Mesendoderm (in vitro differentiated cells): Measurements from ENCODE around the gene ZCCHC8.
"Not testable (repeated sequence)": the region's sequence is repeated elsewhere in the genome, so short reads cannot be mapped to it uniquely, and the experiment has no call there.

Source experiments
- DNase-seq: peaks from one replicate; pipeline ENCODE4 v3.0.0; 2013
- H2AK5ac ChIP-seq: 2 replicates; pipeline ENCODE4 v1.6.1; 2013; ENCODE audit warnings: low read length, inconsistent platforms
- H2BK120ac ChIP-seq: 2 replicates; pipeline ENCODE4 v1.6.1; 2013; ENCODE audit warnings: low read depth, mild to moderate bottlenecking, low read length, moderate library complexity, mixed read lengths
- H2BK15ac ChIP-seq: replicated peaks from 2 replicates; pipeline ENCODE4 v1.6.1; 2013; ENCODE audit warnings: low read depth, mild to moderate bottlenecking, moderate library complexity
- H2BK5ac ChIP-seq: 2 replicates; pipeline ENCODE4 v1.6.1; 2013; ENCODE audit warnings: low read length, inconsistent platforms
- H3K18ac ChIP-seq: 2 replicates; pipeline ENCODE4 v1.6.1; 2013; ENCODE audit warnings: mild to moderate bottlenecking, low read length, mixed read lengths
- H3K23ac ChIP-seq: one replicate; pipeline ENCODE4 v1.6.1; 2013; ENCODE audit warnings: low read length
- H3K27ac ChIP-seq: 2 replicates; pipeline ENCODE4 v1.5.1; 2013; ENCODE audit warnings: low read depth, mild to moderate bottlenecking, inconsistent platforms, low read length, moderate library complexity
- H3K27me3 ChIP-seq: 2 replicates; pipeline ENCODE4 v1.6.1; 2013; ENCODE audit warnings: low read length, control low read depth, mild to moderate bottlenecking, inconsistent platforms; ENCODE audit not compliant: insufficient read depth, poor library complexity
- H3K36me3 ChIP-seq: 2 replicates; pipeline ENCODE4 v1.6.1; 2013; ENCODE audit warnings: low read length, inconsistent platforms; ENCODE audit not compliant: control insufficient read depth, insufficient read depth
- H3K4ac ChIP-seq: one replicate; pipeline ENCODE4 v1.6.1; 2013; ENCODE audit warnings: low read depth, mild to moderate bottlenecking, low read length, moderate library complexity
- H3K4me1 ChIP-seq: 2 replicates; pipeline ENCODE4 v1.6.1; 2013; ENCODE audit warnings: low read depth, low read length, inconsistent platforms; ENCODE audit not compliant: control insufficient read depth
- H3K4me2 ChIP-seq: 2 replicates; pipeline ENCODE4 v1.6.1; 2013; ENCODE audit warnings: low read length
- H3K4me3 ChIP-seq: 2 replicates; pipeline ENCODE4 v1.5.1; 2013; ENCODE audit warnings: mild to moderate bottlenecking, low read length
- H3K56ac ChIP-seq: one replicate; pipeline ENCODE4 v1.6.1; 2013; ENCODE audit warnings: low read length
- H3K79me1 ChIP-seq: 2 replicates; pipeline ENCODE4 v1.6.1; 2013; ENCODE audit warnings: low read length, inconsistent platforms
- H3K79me2 ChIP-seq: 2 replicates; pipeline ENCODE4 v1.6.1; 2013; ENCODE audit warnings: mild to moderate bottlenecking, low read length; ENCODE audit not compliant: control insufficient read depth, insufficient read depth
- H3K9ac ChIP-seq: 2 replicates; pipeline ENCODE4 v1.6.1; 2013; ENCODE audit warnings: low read length, inconsistent platforms
- H4K5ac ChIP-seq: one replicate; pipeline ENCODE4 v1.6.1; 2013; ENCODE audit warnings: low read length
- H4K8ac ChIP-seq: one replicate; pipeline ENCODE4 v1.6.1; 2013; ENCODE audit warnings: low read depth, mild to moderate bottlenecking, control low read depth, low read length, moderate library complexity
- WGBS: extraction: QIAGEN DNeasy Blood & Tissue Kit; methylation state at CpG from one replicate; pipeline ENCODE4 v1.1.7; 2013; ENCODE audit warnings: low lambda C conversion rate, missing lambda C conversion rate; ENCODE audit not compliant: insufficient coverage; ENCODE audit errors: extremely low coverage; 5-methylcytosine and 5-hydroxymethylcytosine counted together

Gene ZCCHC8

GRCh38 chr12:122487807-122488206 is 12.9 kb downstream of the ZCCHC8 start:
- not testable (repeated sequence) for H4K8ac ChIP-seq, H3K4me1 ChIP-seq, H3K27ac ChIP-seq, H2BK15ac ChIP-seq, H3K9ac ChIP-seq, H4K5ac ChIP-seq, H3K79me2 ChIP-seq, H2AK5ac ChIP-seq, H3K18ac ChIP-seq, H3K36me3 ChIP-seq, H3K4ac ChIP-seq, H2BK5ac ChIP-seq, DNase-seq, H3K4me2 ChIP-seq, H2BK120ac ChIP-seq, H3K4me3 ChIP-seq, H3K23ac ChIP-seq, H3K79me1 ChIP-seq, H3K27me3 ChIP-seq, H3K56ac ChIP-seq
- WGBS: no CpG with 5 or more reads among the region's 3 CpGs

GRCh38 chr12:122486805-122487426 is 13.8 kb downstream of the ZCCHC8 start:
- Histone ChIP-seq H3K79me2 (no peaks in the 10 kb centered on the region), H4K8ac (no peak overlapping the region), H3K4me2 (no peak overlapping the region), H3K4ac (no peak overlapping the region), H3K4me3 (no peak overlapping the region), H3K36me3 (peaks cover 5% of the 10 kb centered on the region), H3K23ac (no peak overlapping the region), H2BK15ac (no peak overlapping the region), H3K27me3 (no peaks in the 10 kb centered on the region), H4K5ac (no peak overlapping the region), H2AK5ac (no peak overlapping the region), H3K9ac (no peak overlapping the region), H3K4me1 (no peaks in the 10 kb centered on the region), H3K27ac (no peak overlapping the region), H2BK120ac (no peak overlapping the region), H3K56ac (no peak overlapping the region), H3K79me1 (peaks cover 1% of the 10 kb centered on the region), H2BK5ac (no peak overlapping the region), H3K18ac (no peak overlapping the region)
- DNase-seq: no peak
- no CpG with 5 or more reads among the region's 7 CpGs for WGBS

- H2BK120ac ChIP-seq, H3K4me3 ChIP-seq, H3K56ac ChIP-seq, H4K8ac ChIP-seq, H3K27ac ChIP-seq, H3K9ac ChIP-seq, H3K4me2 ChIP-seq, DNase-seq, H3K18ac ChIP-seq, H3K79me2 ChIP-seq, H3K4ac ChIP-seq, H3K27me3 ChIP-seq, H2BK5ac ChIP-seq, H3K79me1 ChIP-seq, H3K23ac ChIP-seq, H3K36me3 ChIP-seq, H3K4me1 ChIP-seq, H2AK5ac ChIP-seq, H4K5ac ChIP-seq, H2BK15ac ChIP-seq: not testable (repeated sequence)
- WGBS: no CpG with 5 or more reads among the region's 6 CpGs
These were observed 14.4 kb downstream of the ZCCHC8 start for GRCh38 chr12:122486360-122486759.

GRCh38 chr12:122484385-122484784 is 16.3 kb downstream of the ZCCHC8 start:
- not testable (repeated sequence) for H3K4me3 ChIP-seq, H3K56ac ChIP-seq, H3K27ac ChIP-seq, H4K5ac ChIP-seq, H2AK5ac ChIP-seq, H3K9ac ChIP-seq, H3K4me2 ChIP-seq, H2BK120ac ChIP-seq, H3K36me3 ChIP-seq, H3K4me1 ChIP-seq, H3K4ac ChIP-seq, H3K27me3 ChIP-seq, H3K23ac ChIP-seq, H4K8ac ChIP-seq, H2BK15ac ChIP-seq, H3K79me1 ChIP-seq, H3K79me2 ChIP-seq, H3K18ac ChIP-seq, DNase-seq, H2BK5ac ChIP-seq
- no CpG with 5 or more reads among the region's 1 CpG for WGBS

GRCh38 chr12:122483969-122484368 is 16.8 kb downstream of the ZCCHC8 start:
- peaks cover 1% of the 10 kb centered on the region for H3K79me1 ChIP-seq
- H3K56ac ChIP-seq: no peak overlapping the region
- H3K36me3 ChIP-seq: peaks cover 9% of the 10 kb centered on the region

GRCh38 chr12:122481861-122482260 is 18.9 kb downstream of the ZCCHC8 start:
- no peak overlapping the region for H3K56ac ChIP-seq
- H3K27me3 ChIP-seq: no peaks in the 10 kb centered on the region
- no peak for DNase-seq
- H2AK5ac ChIP-seq: no peak overlapping the region
- no peak overlapping the region for H3K4me2 ChIP-seq
- H4K5ac ChIP-seq: no peak overlapping the region
- 100% methylated on average over 2 of the region's 6 CpGs for WGBS
- no peak overlapping the region for H3K4ac ChIP-seq
- no peak overlapping the region for H4K8ac ChIP-seq
- H3K27ac ChIP-seq: no peak overlapping the region
- H3K79me1 ChIP-seq: peaks cover 1% of the 10 kb centered on the region
- no peaks in the 10 kb centered on the region for H3K4me1 ChIP-seq
- no peak overlapping the region for H2BK5ac ChIP-seq
- H3K23ac ChIP-seq: no peak overlapping the region
- no peak overlapping the region for H3K4me3 ChIP-seq
- no peak overlapping the region for H2BK15ac ChIP-seq
- no peak overlapping the region for H2BK120ac ChIP-seq
- H3K36me3 ChIP-seq: peaks cover 13% of the 10 kb centered on the region
- H3K79me2 ChIP-seq: no peaks in the 10 kb centered on the region
- H3K18ac ChIP-seq: no peak overlapping the region
- H3K9ac ChIP-seq: no peak overlapping the region

More at GRCh38 chr12:122483969-122484368, 16.8 kb downstream of the ZCCHC8 start:
- H3K27me3 ChIP-seq: no peaks in the 10 kb centered on the region
- WGBS: 100% methylated on average over 1 of the region's 5 CpGs
- no peak overlapping the region for H2BK120ac ChIP-seq
- no peak overlapping the region for H2AK5ac ChIP-seq
- H3K23ac ChIP-seq: no peak overlapping the region
- no peak overlapping the region for H3K4me3 ChIP-seq
- no peak overlapping the region for H2BK15ac ChIP-seq
- no peak overlapping the region for H4K8ac ChIP-seq
- H3K4me1 ChIP-seq: no peaks in the 10 kb centered on the region
- H3K79me2 ChIP-seq: no peaks in the 10 kb centered on the region
- no peak overlapping the region for H2BK5ac ChIP-seq
- no peak overlapping the region for H3K4ac ChIP-seq
- H3K27ac ChIP-seq: no peak overlapping the region
- H3K18ac ChIP-seq: no peak overlapping the region
- no peak overlapping the region for H3K9ac ChIP-seq
- no peak overlapping the region for H4K5ac ChIP-seq
- no peak for DNase-seq
- H3K4me2 ChIP-seq: no peak overlapping the region
